ENCODE measurements around the gene RPL41.
"Not testable (repeated sequence)": the region's sequence is repeated elsewhere in the genome, so short reads cannot be mapped to it uniquely, and the experiment has no call there.

The RPL41 gene

GRCh38 chr12:56116267-56117081, at the start of gene RPL41:
Gene RPL41 (plus strand): TSS chr12:56116633.
- H3K4me3 ChIP-seq (ENCODE audit: low read depth, low read length) = peak within 1 kb of the TSS; percentile 100

GRCh38 chr12:56071648-56072047, 44.8 kb upstream of the RPL41 start:
- no peak overlapping the region for H3K4me3 ChIP-seq (ENCODE audit: low read depth, low read length)

- H3K4me3 ChIP-seq (ENCODE audit: low read depth, low read length) = no peak overlapping the region
These were observed 42.0 kb upstream of the RPL41 start for GRCh38 chr12:56074396-56074795.

- not testable (repeated sequence) for H3K4me3 ChIP-seq (ENCODE audit: low read depth, low read length)
These were observed 38.5 kb upstream of the RPL41 start for GRCh38 chr12:56077966-56078365.

- H3K4me3 ChIP-seq (ENCODE audit: low read depth, low read length) = no peak overlapping the region
These were observed 38.0 kb upstream of the RPL41 start for GRCh38 chr12:56078427-56078826.

- peak overlapping the region; percentile 86 for H3K4me3 ChIP-seq (ENCODE audit: low read depth, low read length)
These were observed 37.3 kb upstream of the RPL41 start for GRCh38 chr12:56078931-56079722.

- H3K4me3 ChIP-seq (ENCODE audit: low read depth, low read length) = peak within 1 kb of the TSS; percentile 86
These were observed 36.5 kb upstream of the RPL41 start, which contains the start of gene ERBB3 for GRCh38 chr12:56079723-56080555. Gene ERBB3 (plus strand): TSS chr12:56080165. CDS start chr12:56080301, 136 bp downstream.

- H3K4me3 ChIP-seq (ENCODE audit: low read depth, low read length) = peak overlapping the region; percentile 86
These were observed 35.8 kb upstream of the RPL41 start for GRCh38 chr12:56080556-56081138.

- H3K4me3 ChIP-seq (ENCODE audit: low read depth, low read length) = peak overlapping the region; percentile 86
These were observed 34.8 kb upstream of the RPL41 start for GRCh38 chr12:56081393-56082347.

- no peak overlapping the region for H3K4me3 ChIP-seq (ENCODE audit: low read depth, low read length)
These were observed 34.1 kb upstream of the RPL41 start for GRCh38 chr12:56082382-56082781.

GRCh38 chr12:56082967-56083366, 33.5 kb upstream of the RPL41 start:
- H3K4me3 ChIP-seq (ENCODE audit: low read depth, low read length) = no peak overlapping the region

GRCh38 chr12:56084958-56085543, 31.4 kb upstream of the RPL41 start:
- no peak overlapping the region for H3K4me3 ChIP-seq (ENCODE audit: low read depth, low read length)

GRCh38 chr12:56086096-56086495, 30.3 kb upstream of the RPL41 start:
- H3K4me3 ChIP-seq (ENCODE audit: low read depth, low read length) = no peak overlapping the region

- no peak overlapping the region for H3K4me3 ChIP-seq (ENCODE audit: low read depth, low read length)
These were observed 29.8 kb upstream of the RPL41 start for GRCh38 chr12:56086608-56087007.

GRCh38 chr12:56087220-56087619, 29.2 kb upstream of the RPL41 start:
- H3K4me3 ChIP-seq (ENCODE audit: low read depth, low read length) = no peak overlapping the region

- H3K4me3 ChIP-seq (ENCODE audit: low read depth, low read length) = no peak overlapping the region
These were observed 18.7 kb upstream of the RPL41 start for GRCh38 chr12:56097738-56098137.

GRCh38 chr12:56098592-56098991, 17.8 kb upstream of the RPL41 start:
- H3K4me3 ChIP-seq (ENCODE audit: low read depth, low read length) = no peak overlapping the region

GRCh38 chr12:56099787-56100186, 16.6 kb upstream of the RPL41 start:
- no peak overlapping the region for H3K4me3 ChIP-seq (ENCODE audit: low read depth, low read length)

GRCh38 chr12:56101045-56101444, 15.4 kb upstream of the RPL41 start:
- no peak overlapping the region for H3K4me3 ChIP-seq (ENCODE audit: low read depth, low read length)
